NCI-H1436 (cell line): ENCODE results near the gene SFXN4.
"Not testable (repeated sequence)": the region's sequence is repeated elsewhere in the genome, so short reads cannot be mapped to it uniquely, and the experiment has no call there.

ENCODE experiments used
- DNase-seq: peaks from one replicate; lab custom pipeline; 2025; lab: John Stamatoyannopoulos, UW

SFXN4 gene

GRCh38 chr10:119190353-119190752, 24.8 kb upstream of the SFXN4 start:
- DNase-seq, result no peak

- DNase-seq, result no peak
Measured at GRCh38 chr10:119189811-119190282, 24.3 kb upstream of the SFXN4 start.

GRCh38 chr10:119183664-119184412, 18.3 kb upstream of the SFXN4 start:
- no peak for DNase-seq

- not testable (repeated sequence) for DNase-seq
Measured at GRCh38 chr10:119180850-119181400, 15.4 kb upstream of the SFXN4 start.

GRCh38 chr10:119178372-119179119, 13.0 kb upstream of the SFXN4 start, which contains the start of gene PRDX3:
Gene PRDX3 (minus strand): TSS chr10:119178812. CDS start chr10:119178790, 22 bp downstream.
- DNase-seq, result peak; percentile 97

GRCh38 chr10:119177708-119178371, 12.3 kb upstream of the SFXN4 start:
- no peak for DNase-seq

- no peak for DNase-seq
Measured at GRCh38 chr10:119176166-119176565, 10.7 kb upstream of the SFXN4 start.

GRCh38 chr10:119174109-119174508, 8.6 kb upstream of the SFXN4 start:
- DNase-seq, result no peak

- no peak for DNase-seq
Measured at GRCh38 chr10:119167041-119167440, 1.5 kb upstream of the SFXN4 start.

GRCh38 chr10:119166564-119166963, 1.1 kb upstream of the SFXN4 start:
- no peak for DNase-seq

- no peak for DNase-seq
Measured at GRCh38 chr10:119166118-119166500, 595 bp upstream of the SFXN4 start.

- no peak for DNase-seq
Measured at GRCh38 chr10:119162452-119163092, 2.9 kb downstream of the SFXN4 start.

- DNase-seq, result no peak
Measured at GRCh38 chr10:119161680-119162451, 3.6 kb downstream of the SFXN4 start.

- no peak for DNase-seq
Measured at GRCh38 chr10:119159332-119159731, 6.2 kb downstream of the SFXN4 start.

- no peak for DNase-seq
Measured at GRCh38 chr10:119153661-119154060, 11.9 kb downstream of the SFXN4 start.

GRCh38 chr10:119153041-119153440, 12.5 kb downstream of the SFXN4 start:
- no peak for DNase-seq

GRCh38 chr10:119151601-119152000, 13.9 kb downstream of the SFXN4 start:
- DNase-seq, result not testable (repeated sequence)

- no peak for DNase-seq
Measured at GRCh38 chr10:119149729-119150128, 15.8 kb downstream of the SFXN4 start.

- DNase-seq, result no peak
Measured at GRCh38 chr10:119149157-119149556, 16.4 kb downstream of the SFXN4 start.

GRCh38 chr10:119143657-119144056, 21.9 kb downstream of the SFXN4 start:
- DNase-seq, result no peak
